ENCODE data around the gene PRICKLE1.

The PRICKLE1 gene

GRCh38 chr12:42445891-42446290 is 143.7 kb downstream of the PRICKLE1 start:
- DNase-seq: no peak

- no peak for DNase-seq
Observed at GRCh38 chr12:42444192-42444943, 145.2 kb downstream of the PRICKLE1 start.

DNA sequence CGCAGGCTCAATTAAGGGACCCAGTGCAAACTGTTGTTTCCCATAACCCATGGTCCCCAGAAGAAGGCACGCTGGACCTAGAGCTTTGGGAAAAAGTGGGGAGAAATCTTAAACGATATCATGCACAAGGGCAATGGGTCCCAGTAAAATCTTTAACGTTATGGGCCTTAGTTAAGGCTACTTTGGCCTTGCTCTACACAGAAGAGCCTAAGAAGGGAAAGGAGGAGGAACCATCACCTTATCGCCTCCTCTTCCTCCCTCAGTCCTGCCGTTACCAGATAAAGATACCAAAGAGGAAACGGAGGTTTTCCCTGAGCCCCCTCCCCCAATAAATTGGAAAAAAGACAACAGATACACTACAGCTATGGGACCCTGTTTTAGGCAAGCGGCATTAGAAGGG is 146.7 kb downstream of the PRICKLE1 start:
- no peak for DNase-seq

- no peak for DNase-seq
Observed at GRCh38 chr12:42442311-42442759, 147.2 kb downstream of the PRICKLE1 start.

DNA sequence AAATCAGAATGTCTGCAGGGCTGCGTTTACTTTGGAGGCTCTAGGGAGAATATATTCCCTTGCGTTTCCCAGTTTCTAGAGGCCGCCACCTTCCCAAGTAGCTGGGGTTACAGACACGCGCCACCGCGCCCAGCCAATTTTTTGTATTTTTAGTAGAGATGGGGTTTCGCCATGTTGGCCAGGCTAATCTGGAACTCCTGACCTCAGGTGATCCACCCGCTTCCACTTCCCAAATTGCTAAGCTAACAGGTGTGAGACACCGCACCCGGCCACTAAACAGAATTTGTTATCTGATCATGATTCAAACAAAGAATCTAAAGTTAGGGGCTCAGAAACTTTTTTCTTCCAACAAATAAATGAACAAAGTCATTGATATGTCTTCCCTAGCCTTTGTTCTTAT is 148.9 kb downstream of the PRICKLE1 start:
- no peak for DNase-seq

DNA sequence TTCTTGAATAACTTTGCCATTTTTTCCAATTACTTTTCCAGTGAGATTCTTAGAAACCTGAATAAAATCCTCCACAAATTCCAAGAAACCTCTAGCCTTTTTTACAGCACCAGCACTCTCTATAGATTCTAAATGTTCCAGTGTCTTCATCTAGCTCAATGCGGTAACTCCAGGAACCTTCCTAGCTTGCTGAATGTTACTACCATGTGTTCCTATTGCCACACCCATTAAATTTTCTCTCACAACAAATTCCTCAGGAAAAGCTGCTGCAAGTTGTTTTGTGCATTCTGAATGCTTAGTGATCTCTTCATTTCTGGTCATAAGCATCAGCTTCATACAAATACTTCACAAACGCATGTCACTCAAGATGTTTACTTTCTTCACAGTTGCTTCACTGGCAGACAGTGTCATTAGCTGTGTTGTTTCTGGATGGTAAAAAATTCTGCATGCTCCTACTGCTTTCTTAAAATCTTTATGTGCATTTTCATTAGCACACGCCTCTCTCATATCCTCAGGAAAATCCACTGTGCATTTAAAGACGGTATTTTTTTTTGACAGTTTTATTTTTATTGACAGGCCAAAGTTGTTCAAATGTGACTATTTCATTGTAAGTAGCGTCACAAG is 156.9 kb downstream of the PRICKLE1 start:
- DNase-seq: no peak

GRCh38 chr12:42428850-42429249 is 160.7 kb downstream of the PRICKLE1 start:
- no peak for DNase-seq

DNA sequence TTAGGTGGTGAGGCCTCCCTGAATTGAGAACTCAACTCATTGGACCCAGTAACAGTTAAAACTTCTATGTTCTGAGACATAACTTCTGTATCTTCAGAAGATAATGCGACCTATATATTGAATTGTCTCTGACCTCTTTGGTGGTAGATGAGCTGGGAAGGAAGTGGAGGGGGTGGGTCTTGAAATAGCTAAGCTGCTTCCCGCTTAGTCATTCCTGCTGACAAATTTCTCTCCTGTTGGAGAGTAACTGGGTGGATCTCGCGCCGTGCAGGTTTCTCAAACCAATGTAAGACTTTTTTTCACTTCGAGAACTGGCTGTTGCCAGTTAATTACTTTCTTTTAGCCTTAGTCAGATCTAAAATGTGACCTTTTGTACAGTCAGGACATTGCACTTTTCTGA is 162.8 kb downstream of the PRICKLE1 start:
- no peak for DNase-seq

GRCh38 chr12:42422785-42423184 is 166.8 kb downstream of the PRICKLE1 start:
- no peak for DNase-seq

- DNase-seq: no peak
Observed at GRCh38 chr12:42421844-42422779, 167.4 kb downstream of the PRICKLE1 start.

DNA sequence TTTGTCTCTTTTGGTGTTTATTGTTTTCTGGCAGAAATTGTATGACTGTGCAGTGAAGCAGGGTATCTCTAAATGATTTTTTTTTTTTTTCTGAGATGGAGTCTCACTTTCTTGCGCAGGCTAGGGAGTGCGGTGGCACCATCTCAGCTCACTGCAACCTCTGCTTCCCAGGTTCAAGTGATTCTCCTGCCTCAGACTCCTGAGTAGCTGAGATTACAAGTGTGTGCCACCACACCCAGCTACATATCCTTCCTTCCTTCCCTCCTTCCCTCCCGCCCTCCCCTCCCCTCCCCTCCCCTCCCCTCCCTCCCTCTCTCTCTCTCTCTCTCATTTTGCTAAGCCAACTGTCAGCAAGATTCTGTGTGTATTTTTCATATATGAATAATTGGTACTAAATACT is 169.2 kb downstream of the PRICKLE1 start:
- DNase-seq: peak; percentile 17

GRCh38 chr12:42410340-42410739 is 179.2 kb downstream of the PRICKLE1 start:
- peak; percentile 73 for DNase-seq

DNA sequence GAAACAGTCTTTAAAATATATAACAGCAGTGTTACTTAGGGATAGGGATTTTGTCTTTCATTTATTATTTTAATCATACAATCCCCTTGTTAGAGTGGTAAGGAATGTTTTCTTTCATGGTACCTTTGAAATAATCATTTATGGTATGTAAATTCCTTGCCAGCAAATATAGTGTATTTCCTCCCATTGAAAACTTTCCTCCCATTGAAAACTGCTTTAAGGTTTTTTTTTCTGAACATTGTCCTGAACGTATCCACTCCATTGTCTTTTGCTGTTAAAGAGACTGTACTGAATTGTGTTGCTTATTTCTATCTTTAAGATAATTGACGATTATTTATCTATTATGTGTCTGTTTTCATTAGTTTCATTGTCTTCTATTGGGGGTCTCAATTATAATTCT is 180.1 kb downstream of the PRICKLE1 start:
- DNase-seq: no peak

DNA sequence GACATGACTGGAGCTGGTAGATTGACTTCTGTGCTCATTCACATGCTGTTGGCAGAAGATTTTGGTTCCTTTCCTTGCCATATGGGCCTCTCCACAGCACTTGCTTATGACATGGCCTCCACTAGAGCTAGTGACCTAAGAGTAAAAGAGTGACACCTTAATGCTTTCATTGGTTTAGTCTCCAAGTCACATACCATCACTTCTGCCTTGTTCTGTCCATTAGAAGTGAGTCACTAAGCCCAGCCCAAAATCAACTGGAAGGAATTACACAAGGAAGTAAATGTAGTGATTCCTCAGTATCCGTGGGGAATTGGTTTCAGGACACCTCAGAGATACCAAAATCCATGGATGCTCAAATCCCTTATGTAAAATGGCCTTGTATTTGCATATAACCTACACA is 182.2 kb downstream of the PRICKLE1 start:
- no peak for DNase-seq
